Measurements from ENCODE around the gene ARVCF.

- no peak for TF ChIP-seq CTCF (IDR thresholded peaks at IDR 0.05)
- TF ChIP-seq EP300 (IDR thresholded peaks at IDR 0.05): no peak
- no peak for TF ChIP-seq POLR2A (IDR thresholded peaks at IDR 0.05)
- TF ChIP-seq POLR2AphosphoS5 (IDR thresholded peaks at IDR 0.05): no peak
These were observed 17.5 kb upstream of the ARVCF start for GRCh38 chr22:20034143-20034542.

Data from gastroesophageal sphincter (tissue), 3 donors.